Measurements from ENCODE around the gene MTM1. TPM values are rescaled to one million over a fixed set of nuclear protein-coding genes. Genes with fewer than 3 reads are reported as not detected.

MTM1 gene
- total RNA-seq, 1 donor, result 10.8 TPM

DNA sequence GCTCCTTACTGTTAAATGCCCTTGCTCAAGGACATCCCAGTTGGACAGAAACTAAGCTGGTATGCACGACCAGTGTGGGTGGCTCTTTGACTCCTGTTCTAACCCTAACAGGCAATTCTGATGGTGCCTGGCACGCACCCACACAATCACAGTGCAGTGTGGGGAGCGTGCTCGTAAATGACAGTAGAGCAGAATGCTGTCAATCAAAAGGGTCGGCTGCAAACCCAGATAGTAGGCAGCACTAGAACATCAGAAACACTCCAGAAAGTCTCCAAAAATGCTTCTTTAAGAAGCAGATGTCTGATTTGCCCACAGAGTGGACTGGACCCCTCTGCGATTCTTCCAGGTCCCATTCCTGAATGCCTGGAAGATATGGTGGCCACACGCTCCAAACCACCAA is 37.6 kb upstream of the MTM1 start:
- no peak for TF ChIP-seq CTCF (IDR thresholded peaks at IDR 0.05; ENCODE audit: insufficient read depth, low read length)
- no peak overlapping the region for H3K4me3 ChIP-seq (ENCODE audit: low read depth, low read length)
- no peak for DNase-seq (ENCODE audit: low read depth)

GRCh38 chrX:150531467-150531866 is 37.0 kb upstream of the MTM1 start:
- H3K4me3 ChIP-seq (ENCODE audit: low read depth, low read length), result no peak overlapping the region
- TF ChIP-seq CTCF (IDR thresholded peaks at IDR 0.05; ENCODE audit: insufficient read depth, low read length), result no peak
- DNase-seq (ENCODE audit: low read depth), result no peak

- no peak for TF ChIP-seq CTCF (IDR thresholded peaks at IDR 0.05; ENCODE audit: insufficient read depth, low read length)
- H3K4me3 ChIP-seq (ENCODE audit: low read depth, low read length), result no peak overlapping the region
- DNase-seq (ENCODE audit: low read depth), result no peak
These were observed 34.6 kb upstream of the MTM1 start for GRCh38 chrX:150533863-150534262.

- no peak for DNase-seq (ENCODE audit: low read depth)
- no peak overlapping the region for H3K4me3 ChIP-seq (ENCODE audit: low read depth, low read length)
- no peak for TF ChIP-seq CTCF (IDR thresholded peaks at IDR 0.05; ENCODE audit: insufficient read depth, low read length)
These were observed 31.8 kb upstream of the MTM1 start for GRCh38 chrX:150536455-150537116.

DNA sequence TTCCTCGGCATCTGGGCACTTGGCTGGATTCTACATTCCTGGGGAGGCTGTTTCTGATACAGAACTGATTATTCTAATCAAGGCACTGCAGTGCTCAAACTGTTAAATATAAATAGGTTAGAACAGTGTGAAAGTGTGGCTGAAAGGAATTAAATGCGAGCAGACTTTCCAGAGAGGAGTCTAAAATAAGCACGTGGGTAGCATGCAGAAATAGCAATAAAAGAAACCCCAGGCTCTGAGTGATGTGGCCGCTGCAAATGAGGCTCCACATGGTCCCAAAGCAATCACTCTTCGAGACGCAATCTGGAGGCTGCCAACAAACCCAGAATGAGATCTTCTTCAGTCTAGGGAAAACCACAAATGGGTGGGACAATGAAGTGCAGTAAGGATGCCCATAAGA is 30.6 kb upstream of the MTM1 start:
- no peak for TF ChIP-seq CTCF (IDR thresholded peaks at IDR 0.05; ENCODE audit: insufficient read depth, low read length)
- no peak for DNase-seq (ENCODE audit: low read depth)

DNA sequence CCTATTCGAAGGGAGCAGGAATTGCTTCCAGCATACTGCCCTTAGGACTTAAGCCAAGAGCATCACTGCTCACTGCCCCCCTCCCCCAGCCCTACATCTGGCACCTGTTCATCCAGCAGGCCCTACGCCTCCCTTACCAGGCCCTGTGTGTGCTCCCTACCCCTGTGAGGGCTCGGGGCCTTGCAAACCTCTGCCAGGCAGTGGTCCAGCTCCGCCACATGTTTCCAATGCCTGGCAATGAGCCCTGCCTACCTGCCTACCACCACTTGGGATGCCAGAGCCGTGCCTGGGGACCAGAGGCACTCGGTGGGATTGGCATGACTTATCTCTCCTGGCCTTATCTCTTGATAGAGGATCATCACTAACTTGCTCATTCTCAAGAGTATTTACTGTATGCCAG is 27.5 kb upstream of the MTM1 start:
- no peak overlapping the region for H3K4me3 ChIP-seq (ENCODE audit: low read depth, low read length)
- no peak for DNase-seq (ENCODE audit: low read depth)
- no peak for TF ChIP-seq CTCF (IDR thresholded peaks at IDR 0.05; ENCODE audit: insufficient read depth, low read length)

More for the DNA sequence above, 30.6 kb upstream of the MTM1 start:
- H3K4me3 ChIP-seq (ENCODE audit: low read depth, low read length), result no peak overlapping the region

DNA sequence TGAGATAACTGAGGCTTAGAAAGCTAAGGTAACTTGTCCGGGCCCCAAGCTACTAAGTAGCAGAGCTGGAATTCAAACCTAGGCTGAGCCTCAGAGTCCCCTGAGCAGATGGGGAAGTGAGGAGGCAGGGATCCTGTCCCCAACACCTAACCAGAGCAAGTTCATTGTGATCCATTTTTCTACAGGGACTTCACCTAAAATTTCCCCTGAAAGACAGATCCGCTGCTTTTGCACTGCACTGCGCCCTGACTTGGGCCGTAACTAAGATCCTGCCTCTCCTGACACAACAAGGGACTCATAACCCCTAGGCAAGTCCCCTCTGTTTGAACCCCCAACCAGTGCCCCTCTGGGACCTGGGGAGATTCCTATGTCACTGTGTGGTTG is 25.6 kb upstream of the MTM1 start:
- TF ChIP-seq CTCF (IDR thresholded peaks at IDR 0.05; ENCODE audit: insufficient read depth, low read length), result no peak
- DNase-seq (ENCODE audit: low read depth), result no peak

More for the DNA sequence above, 25.6 kb upstream of the MTM1 start:
- no peak overlapping the region for H3K4me3 ChIP-seq (ENCODE audit: low read depth, low read length)

Data from fibroblast of the aortic adventitia (primary cell).